ENCODE data around the gene CACNA1E.
"Not testable (repeated sequence)": the region's sequence is repeated elsewhere in the genome, so short reads cannot be mapped to it uniquely, and the experiment has no call there.

CACNA1E gene

DNA sequence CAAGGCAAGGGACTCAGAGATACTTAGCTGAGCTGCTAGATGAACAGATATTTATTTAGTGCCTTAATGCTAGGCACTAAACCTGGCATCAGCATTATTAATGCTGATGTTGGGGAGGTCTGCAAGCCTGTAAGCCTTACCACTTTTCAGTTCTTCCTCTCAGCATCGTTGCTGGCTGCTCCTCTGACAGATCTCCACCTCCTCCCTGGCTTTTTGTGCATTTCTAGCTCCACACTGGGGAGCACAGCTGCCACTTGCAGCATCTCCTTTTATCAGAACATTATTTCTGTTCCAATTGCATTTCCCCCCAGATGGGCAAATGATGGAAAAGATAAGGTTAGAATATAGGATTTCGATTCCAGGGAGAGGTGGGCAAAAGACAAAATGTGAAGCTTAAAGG is 34.8 kb downstream of the CACNA1E start:
- no peak for DNase-seq

DNA sequence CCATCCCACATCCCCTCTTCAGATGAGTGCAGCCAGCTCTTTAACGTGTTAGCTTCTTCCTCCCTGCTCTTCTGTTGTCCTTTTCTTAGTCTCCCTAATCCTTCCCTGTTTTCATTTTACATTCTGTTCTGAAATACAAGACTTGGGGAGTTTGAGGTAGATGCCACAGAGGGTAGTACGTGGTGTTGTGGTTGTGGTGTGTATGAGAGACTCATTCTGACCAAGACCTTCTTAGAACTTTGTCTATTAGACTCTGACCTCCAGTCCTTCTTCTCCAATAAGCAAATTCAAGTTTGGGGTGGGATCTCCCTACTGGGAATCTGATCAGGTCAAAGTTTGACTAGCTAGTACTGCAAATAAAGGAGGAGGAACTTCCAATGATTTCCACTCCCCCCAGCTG is 39.5 kb downstream of the CACNA1E start:
- DNase-seq = no peak

DNA sequence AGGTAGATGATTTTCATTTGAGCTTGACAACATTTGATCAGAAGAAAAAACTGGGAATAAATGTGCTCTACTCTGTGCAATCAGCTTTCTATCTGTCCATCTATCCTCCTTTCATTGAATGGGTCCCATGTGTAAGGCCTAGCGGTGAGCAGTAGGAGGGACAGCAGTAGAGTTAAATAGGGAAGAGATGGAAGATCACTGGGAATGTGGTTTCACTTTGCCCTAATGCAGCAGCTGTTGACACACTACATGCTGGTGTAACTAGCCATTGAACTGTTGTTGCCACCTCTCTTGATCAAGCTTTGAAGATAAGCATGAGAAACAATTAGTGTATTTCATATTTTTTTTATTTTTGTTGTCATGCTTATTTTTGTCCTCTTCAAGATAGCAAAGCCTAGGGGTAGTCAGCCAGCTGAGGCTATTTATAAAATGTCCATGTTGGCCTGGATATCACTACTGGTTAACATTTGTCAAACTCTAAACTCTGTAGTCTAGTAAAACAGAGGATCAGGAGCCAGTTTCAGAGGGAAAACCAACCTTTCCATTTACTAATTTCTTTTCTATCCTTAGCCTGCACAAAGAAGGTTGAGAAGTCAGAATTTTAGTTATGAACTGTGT is 41.9 kb downstream of the CACNA1E start:
- no peak for DNase-seq

GRCh38 chr1:181528241-181528640 is 44.9 kb downstream of the CACNA1E start:
- not testable (repeated sequence) for DNase-seq

DNA sequence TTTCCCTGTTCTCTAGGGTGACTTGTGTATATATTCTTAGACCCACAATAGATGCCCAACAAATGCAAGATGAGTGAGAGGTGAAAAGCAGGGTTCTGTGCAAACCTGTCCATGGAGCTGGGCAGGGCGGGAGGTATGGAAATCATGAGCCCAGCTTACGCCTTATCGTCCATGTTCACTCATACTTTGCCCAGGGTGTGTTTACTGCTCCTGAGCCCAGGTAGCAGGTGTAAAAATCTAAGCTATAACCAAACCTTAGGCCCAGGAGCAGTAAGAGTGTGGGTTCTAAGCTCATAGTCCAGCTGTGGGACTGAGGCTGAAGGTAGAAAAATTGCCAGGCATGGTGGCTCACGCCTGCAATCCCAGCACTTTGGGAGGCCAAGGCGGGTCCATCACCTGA is 48.1 kb downstream of the CACNA1E start:
- no peak for DNase-seq

GRCh38 chr1:181531951-181532600 is 48.8 kb downstream of the CACNA1E start:
- no peak for DNase-seq

DNA sequence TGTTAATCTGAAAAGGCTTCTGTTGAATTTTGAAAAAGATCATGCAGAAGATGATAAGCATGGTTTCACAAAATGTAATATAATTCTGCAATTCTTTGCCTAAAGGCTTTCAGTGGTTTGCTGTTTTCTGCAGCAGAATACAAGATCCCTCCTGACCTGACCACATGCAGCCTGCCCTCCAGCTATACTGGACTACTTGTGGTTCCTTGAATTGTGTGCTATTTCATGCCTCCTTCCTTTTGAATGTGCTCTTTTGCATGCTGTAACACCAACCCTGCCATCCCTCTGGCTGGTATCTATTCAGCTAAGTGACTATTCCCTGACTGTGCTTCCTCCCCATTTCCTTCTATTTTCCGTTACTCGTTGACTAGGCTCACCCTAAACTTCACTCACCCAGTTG is 55.5 kb downstream of the CACNA1E start:
- DNase-seq = no peak

GRCh38 chr1:181541458-181541857 is 58.1 kb downstream of the CACNA1E start:
- no peak for DNase-seq

- no peak for DNase-seq
Observed at GRCh38 chr1:181541947-181542346, 58.6 kb downstream of the CACNA1E start.

- DNase-seq = peak in 1 of 3 donors; percentile 28
Observed at GRCh38 chr1:181542406-181542805, 59.1 kb downstream of the CACNA1E start.

DNA sequence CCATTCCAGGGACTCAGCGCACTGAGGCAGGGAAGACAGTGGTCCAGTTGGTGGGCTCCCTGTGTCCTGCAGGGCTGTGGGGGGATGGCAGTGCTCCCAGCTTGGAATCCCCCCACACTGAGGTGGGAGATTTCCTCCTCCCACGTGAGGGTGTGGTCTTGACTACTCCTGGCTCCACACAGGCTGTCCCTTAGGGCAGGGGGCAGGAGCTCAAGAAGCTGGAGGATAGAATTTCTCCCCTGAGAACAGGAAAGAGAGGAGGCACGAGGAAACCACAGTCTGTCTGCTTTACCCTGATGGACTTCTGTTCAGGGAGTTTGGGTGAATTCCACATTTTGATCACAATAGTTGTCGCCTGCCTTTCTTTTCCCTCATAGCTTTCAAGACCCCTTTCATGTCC is 62.1 kb downstream of the CACNA1E start:
- no peak for DNase-seq

GRCh38 chr1:181548497-181548896 is 65.2 kb downstream of the CACNA1E start:
- DNase-seq = no peak

DNA sequence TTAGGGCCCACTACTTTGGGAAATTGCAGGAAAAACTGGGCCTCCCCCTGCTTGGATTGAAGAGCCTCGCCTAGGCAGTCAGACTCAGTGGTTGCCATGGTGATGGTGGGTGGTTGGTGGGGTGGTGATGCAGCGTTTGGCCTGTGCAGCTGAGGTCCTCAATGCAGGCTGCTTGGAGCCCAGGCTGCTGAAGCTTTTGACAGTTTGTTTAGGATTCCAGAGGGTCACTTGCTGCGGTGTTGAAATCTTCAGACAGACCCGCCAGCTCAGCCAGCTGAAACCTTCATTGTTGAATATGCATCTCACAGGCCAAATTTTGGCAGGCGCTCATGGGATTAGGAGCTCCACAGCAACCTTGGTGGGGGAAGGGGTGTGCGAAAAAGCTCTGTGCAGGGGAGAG is 67.9 kb downstream of the CACNA1E start:
- no peak for DNase-seq

DNA sequence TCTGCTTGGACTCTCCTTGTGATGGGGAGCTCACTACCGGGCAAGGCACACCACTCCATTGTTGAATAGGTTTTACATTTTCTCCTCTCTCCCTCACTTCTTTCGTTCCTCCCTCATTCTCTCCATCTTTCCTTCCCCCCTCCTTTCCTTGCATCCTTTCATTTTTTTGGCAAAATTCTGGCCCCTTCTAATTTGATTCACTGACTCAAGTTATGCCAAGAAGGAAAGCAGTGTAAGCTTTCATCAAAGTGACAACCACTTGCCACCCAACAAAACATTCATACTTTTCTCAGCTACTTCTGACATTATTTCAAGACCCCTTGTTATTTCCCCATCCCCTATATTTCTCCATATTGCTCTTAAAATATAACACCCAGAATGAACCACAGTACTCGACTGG is 68.4 kb downstream of the CACNA1E start:
- DNase-seq = no peak

DNA sequence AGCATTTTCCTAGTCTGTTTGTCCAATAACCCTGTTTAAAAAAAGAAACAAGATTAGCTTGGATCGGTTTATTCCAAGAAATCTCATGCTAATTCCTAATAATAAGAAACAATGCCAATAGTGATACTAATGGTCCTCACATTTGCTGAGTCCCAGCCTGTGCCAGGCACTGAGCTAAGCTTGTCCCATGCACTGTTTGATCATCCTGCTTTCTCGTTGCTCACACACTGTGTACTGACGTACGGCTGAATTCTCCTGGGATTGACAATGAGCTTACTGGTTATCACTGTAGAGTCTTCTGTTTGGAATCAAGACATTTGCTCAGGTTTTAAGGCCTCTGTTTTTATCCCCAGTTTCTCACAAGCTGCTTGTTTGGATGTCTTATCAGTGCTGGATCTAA is 71.1 kb downstream of the CACNA1E start:
- no peak for DNase-seq

GRCh38 chr1:181556631-181557030 is 73.3 kb downstream of the CACNA1E start:
- DNase-seq = no peak

DNA sequence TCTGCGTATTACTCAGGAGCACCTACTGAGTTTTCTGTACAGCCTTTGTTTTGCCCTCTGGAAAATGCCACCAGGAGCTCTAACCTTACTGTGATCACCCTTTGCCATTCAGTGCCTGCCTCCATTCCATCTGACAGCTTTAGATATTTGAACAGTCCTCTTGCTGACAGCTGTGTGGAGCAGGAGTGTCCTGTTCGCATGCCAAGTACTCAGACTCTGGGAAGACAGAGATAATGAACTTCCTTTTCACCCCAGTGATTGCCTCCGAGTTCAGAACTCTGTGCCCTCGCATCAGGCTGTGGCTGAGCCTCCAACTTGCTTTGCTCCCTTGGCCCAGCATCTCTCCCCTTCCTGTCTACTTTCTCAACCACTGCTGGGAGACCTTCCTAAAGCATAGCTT is 74.0 kb downstream of the CACNA1E start:
- no peak for DNase-seq

DNA sequence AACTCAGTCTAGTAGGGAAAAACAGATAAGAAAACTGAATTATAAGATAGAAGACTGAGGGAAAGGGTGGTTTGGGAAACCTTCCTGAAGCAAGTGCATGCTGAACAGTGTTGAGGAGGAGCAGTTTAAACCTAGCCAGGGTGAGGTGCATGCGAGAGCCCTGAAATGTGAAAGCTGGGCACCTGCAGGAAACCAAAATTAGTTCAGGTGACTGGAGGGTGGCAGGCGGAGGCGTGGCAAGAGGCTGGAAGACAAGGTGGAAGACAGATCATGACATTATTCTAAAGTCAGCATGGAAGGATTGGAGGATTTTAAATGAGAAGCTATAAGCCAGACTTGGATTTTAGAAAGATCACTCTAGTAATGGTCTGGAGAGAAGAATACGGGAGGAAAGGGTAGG is 75.1 kb downstream of the CACNA1E start:
- DNase-seq = no peak

DNA sequence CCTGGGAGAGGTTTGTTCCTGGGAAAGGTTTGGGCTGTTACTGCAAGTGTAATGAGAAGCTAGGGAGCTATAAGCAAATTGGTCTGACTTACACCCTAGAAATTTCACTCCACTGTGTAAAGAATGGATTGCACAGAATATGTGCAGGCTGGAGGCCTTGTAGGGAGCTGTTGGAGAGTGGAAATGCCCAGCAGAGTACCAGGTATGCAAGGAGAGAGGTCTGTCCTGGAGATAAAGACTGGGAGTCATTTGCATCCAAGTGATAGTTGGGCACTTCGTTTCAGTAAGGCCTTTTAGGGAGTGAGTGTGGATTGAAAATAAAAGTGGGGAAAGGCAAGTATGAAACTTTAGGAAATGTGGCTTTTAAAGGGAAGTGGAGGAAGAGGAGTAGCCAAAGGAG is 75.8 kb downstream of the CACNA1E start:
- no peak for DNase-seq

- DNase-seq = no peak
Observed at GRCh38 chr1:181562395-181562794, 79.1 kb downstream of the CACNA1E start.

DNA sequence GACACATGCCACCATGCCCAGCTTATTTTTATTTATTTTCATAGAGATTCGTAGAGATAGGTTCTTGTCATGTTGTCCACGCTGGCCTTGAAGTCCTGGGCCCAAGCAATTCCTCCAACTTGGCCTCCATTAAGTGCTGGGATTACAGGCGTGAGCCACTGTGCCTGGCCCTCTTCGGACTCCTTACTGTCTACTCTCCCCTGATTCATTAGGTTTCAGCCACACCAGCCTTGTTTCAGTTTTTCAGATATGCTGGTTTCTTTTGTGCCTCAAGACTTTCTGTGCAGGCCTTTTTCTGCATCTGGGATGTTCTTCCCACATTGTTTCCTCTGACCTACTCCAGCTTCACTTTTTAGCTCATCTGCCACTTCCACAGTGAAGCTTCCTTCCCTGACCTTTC is 85.4 kb downstream of the CACNA1E start:
- DNase-seq = no peak

DNA sequence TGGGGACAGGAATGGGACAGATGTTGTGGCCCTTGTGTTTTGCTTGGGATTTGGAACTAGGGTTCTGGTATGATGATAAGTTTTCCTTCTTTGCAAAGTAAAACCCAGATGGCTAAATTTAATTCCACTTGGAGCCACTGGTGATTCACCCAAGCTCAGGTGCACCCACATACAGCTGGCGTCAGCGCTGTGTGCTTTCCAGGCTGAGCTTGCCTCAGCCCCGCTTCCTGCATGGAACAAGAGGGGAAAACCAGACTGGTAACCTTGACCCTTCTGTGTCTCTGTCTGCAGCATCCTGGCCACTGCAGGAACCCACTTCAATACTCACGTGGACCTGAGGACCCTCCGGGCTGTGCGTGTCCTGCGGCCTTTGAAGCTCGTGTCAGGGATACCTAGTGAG is 94.2 kb downstream of the CACNA1E start:
- DNase-seq = no peak

- no peak for DNase-seq
Observed at GRCh38 chr1:181583598-181583997, 100.3 kb downstream of the CACNA1E start.

DNA sequence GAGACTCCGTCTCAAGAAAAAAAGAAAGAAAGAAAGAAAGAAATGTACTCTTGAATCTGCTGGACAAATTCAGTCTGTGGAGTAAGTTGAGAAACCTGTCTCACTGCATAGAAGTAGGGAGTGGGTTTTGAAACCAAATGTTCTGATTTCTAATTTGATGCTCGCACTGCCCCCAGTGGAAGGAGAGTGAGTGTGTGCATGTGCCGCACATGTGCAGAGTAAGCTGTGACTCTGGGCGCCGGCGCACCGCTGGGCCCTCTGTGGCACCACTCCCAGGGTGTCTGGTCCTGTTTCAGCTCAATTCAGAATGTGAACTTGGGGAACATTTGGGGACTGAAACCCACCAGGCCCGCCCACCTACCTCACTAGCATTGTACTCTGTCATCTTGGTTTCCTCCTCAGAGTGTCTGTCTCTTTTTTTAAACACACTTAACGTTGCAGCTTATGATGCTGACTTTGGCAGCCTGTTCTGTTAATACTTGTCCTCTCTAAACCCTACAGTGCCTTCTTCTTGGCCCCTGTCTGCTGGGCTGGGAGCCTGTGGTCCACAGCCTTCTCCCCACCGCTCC is 104.6 kb downstream of the CACNA1E start:
- DNase-seq = no peak

DNA sequence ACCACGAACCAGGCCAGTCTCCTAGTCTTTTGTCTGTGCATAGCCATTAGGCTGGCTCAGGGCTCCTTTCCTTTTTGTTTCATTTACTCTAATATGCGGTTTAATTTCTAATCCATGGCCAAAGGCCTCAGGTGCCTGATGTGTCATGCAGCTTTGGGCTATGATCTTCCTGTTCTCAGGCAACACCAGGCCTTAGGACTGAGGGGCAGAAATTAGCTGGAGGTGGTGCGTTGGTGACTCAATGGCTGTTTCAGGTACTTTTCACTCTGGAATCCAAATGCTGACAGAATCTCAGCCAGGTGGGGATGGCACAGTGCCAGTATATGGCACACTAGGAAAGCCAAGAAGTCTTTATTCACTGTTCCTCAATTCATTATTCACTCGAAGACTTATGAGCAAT is 105.3 kb downstream of the CACNA1E start:
- DNase-seq = no peak

Data from suppressor macrophage treated with lipopolysaccharide for 1 hour (primary cell).